ENCODE results near the gene COQ2. TPM values are rescaled to one million over a fixed set of nuclear protein-coding genes. Genes with fewer than 3 reads are reported as not detected.

Gene COQ2
- total RNA-seq, 1 donor = 18.1 TPM

DNA sequence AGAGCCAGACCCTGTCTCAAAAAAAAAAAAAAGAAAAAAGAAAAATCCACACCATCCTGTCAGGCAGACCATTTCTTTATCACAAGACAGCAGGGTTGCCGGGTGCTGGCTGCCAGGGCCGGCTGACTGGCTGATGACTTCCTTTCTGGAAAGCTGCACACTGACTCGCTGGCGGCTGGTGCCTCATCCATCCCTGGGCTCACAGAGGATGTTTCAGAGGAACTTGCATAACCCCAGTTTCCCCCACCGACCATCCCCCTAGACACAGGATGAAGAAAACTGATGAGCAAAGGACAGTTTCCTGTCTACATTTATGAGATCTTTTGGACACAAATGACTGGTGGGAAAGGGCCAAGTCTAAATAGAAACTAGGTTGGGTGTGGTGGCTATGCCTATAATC, 36.0 kb upstream of the COQ2 start:
- no peak overlapping the region for H3K4me3 ChIP-seq (ENCODE audit: low read depth, low read length)
- TF ChIP-seq, protein P1, sequence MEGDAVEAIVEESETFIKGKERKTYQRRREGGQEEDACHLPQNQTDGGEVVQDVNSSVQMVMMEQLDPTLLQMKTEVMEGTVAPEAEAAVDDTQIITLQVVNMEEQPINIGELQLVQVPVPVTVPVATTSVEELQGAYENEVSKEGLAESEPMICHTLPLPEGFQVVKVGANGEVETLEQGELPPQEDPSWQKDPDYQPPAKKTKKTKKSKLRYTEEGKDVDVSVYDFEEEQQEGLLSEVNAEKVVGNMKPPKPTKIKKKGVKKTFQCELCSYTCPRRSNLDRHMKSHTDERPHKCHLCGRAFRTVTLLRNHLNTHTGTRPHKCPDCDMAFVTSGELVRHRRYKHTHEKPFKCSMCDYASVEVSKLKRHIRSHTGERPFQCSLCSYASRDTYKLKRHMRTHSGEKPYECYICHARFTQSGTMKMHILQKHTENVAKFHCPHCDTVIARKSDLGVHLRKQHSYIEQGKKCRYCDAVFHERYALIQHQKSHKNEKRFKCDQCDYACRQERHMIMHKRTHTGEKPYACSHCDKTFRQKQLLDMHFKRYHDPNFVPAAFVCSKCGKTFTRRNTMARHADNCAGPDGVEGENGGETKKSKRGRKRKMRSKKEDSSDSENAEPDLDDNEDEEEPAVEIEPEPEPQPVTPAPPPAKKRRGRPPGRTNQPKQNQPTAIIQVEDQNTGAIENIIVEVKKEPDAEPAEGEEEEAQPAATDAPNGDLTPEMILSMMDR (IDR thresholded peaks at IDR 0.05; ENCODE audit: insufficient read depth, low read depth, low read length) = no peak
- DNase-seq (ENCODE audit: low read depth) = no peak

- H3K4me3 ChIP-seq (ENCODE audit: low read depth, low read length) = no peak overlapping the region
- DNase-seq (ENCODE audit: low read depth) = no peak
- TF ChIP-seq, protein P1 (IDR thresholded peaks at IDR 0.05; ENCODE audit: insufficient read depth, low read depth, low read length) = no peak
These were observed 34.1 kb upstream of the COQ2 start for GRCh38 chr4:83318666-83319065.

DNA sequence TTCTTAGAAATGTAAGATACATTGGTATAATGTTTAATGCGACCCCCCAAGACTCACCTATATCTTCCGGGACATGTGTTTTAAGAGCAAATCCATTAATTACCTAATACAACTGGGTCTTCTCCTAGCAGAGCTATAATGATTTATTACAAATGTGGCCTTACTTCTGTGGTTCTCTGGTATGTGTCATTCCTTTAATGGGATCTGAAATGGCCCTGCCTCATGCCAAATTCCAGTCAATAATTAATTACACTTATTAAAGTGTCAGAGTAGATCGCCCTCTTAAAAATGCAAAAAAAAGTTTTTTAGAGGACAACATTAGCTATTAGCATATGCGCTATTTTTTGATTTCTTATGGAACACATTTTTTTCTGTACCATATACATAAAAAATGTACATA, 33.1 kb upstream of the COQ2 start:
- no peak overlapping the region for H3K4me3 ChIP-seq (ENCODE audit: low read depth, low read length)
- DNase-seq (ENCODE audit: low read depth) = no peak
- TF ChIP-seq, protein P1 (IDR thresholded peaks at IDR 0.05; ENCODE audit: insufficient read depth, low read depth, low read length) = no peak

- TF ChIP-seq, protein P1 (IDR thresholded peaks at IDR 0.05; ENCODE audit: insufficient read depth, low read depth, low read length) = no peak
- H3K4me3 ChIP-seq (ENCODE audit: low read depth, low read length) = no peak overlapping the region
- DNase-seq (ENCODE audit: low read depth) = no peak
These were observed 32.0 kb upstream of the COQ2 start for GRCh38 chr4:83316459-83317165.

- no peak for DNase-seq (ENCODE audit: low read depth)
- TF ChIP-seq, protein P1 (IDR thresholded peaks at IDR 0.05; ENCODE audit: insufficient read depth, low read depth, low read length) = no peak
- no peak overlapping the region for H3K4me3 ChIP-seq (ENCODE audit: low read depth, low read length)
These were observed 30.8 kb upstream of the COQ2 start for GRCh38 chr4:83315341-83315870.

DNA sequence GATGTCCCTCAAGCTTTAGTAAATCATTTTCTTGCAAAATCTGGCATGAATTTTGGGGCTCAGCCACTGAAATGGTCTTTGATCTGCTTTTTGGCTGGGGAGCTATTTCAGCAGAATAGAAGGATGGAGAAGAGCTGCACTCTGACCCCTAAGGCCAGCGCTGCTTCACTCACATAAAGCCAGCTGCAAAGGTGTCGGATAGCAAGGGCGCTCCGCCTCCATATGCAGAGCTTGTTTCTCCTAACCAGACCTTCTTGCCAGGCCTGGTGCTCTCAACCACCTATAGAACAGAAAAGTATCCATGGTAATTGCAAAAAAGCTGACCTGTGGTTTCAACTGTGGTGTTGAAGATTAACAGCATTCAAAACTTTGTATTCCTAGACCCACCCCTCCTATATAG, 24.1 kb upstream of the COQ2 start:
- no peak for DNase-seq (ENCODE audit: low read depth)
- TF ChIP-seq, protein P1 (IDR thresholded peaks at IDR 0.05; ENCODE audit: insufficient read depth, low read depth, low read length) = no peak

DNA sequence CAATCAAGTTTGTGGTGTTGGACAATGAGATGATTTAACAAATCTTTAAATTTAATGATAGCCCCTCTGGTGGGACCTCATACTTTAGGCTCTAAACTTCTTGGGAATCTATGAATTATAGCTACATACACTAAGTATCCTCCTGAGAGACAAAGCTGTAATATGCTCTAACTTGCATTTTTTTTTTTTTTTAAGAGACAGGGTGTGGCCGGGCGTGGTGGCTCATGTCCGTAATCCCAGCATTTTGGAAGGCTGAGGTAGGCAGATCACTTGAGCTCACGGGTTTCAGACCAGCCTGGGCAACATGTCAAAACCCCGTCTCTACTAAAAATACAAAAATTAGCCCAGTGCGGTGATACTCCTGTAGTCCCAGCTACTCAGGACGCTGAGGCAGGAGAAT, 23.3 kb upstream of the COQ2 start:
- H3K4me3 ChIP-seq (ENCODE audit: low read depth, low read length) = no peak overlapping the region
- DNase-seq (ENCODE audit: low read depth) = no peak
- TF ChIP-seq, protein P1 (IDR thresholded peaks at IDR 0.05; ENCODE audit: insufficient read depth, low read depth, low read length) = no peak

More for the DNA sequence above, 24.1 kb upstream of the COQ2 start:
- H3K4me3 ChIP-seq (ENCODE audit: low read depth, low read length) = no peak overlapping the region
